ENCODE results near the gene PRDM16.

Gene PRDM16

DNA sequence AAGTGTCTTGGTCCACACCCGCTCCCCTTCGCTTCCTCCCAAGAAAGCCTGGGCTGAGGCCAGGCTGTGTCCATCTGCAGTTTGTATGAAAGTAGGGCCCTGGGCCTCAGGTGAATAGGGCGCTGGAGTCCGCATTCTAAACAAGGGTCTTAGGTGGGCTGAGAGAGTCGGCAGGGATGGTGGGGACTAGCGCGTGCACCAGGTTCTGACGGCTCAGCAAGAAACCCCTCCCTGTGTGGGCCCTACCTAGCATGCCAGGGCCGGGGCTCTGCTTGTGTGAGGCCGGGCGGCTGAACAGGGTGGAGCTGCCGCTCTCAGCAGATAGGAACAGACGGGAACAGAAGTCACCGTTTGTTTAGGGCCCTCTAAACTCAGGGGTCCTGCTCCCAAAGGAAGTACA, 46.0 kb upstream of the PRDM16 start:
- TF ChIP-seq, protein P1, sequence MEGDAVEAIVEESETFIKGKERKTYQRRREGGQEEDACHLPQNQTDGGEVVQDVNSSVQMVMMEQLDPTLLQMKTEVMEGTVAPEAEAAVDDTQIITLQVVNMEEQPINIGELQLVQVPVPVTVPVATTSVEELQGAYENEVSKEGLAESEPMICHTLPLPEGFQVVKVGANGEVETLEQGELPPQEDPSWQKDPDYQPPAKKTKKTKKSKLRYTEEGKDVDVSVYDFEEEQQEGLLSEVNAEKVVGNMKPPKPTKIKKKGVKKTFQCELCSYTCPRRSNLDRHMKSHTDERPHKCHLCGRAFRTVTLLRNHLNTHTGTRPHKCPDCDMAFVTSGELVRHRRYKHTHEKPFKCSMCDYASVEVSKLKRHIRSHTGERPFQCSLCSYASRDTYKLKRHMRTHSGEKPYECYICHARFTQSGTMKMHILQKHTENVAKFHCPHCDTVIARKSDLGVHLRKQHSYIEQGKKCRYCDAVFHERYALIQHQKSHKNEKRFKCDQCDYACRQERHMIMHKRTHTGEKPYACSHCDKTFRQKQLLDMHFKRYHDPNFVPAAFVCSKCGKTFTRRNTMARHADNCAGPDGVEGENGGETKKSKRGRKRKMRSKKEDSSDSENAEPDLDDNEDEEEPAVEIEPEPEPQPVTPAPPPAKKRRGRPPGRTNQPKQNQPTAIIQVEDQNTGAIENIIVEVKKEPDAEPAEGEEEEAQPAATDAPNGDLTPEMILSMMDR (conservative IDR thresholded peaks at IDR 0.05), result no peak
- TF ChIP-seq ZFX (IDR thresholded peaks at IDR 0.05), result no peak
- H3K27ac ChIP-seq, result no peak overlapping the region

DNA sequence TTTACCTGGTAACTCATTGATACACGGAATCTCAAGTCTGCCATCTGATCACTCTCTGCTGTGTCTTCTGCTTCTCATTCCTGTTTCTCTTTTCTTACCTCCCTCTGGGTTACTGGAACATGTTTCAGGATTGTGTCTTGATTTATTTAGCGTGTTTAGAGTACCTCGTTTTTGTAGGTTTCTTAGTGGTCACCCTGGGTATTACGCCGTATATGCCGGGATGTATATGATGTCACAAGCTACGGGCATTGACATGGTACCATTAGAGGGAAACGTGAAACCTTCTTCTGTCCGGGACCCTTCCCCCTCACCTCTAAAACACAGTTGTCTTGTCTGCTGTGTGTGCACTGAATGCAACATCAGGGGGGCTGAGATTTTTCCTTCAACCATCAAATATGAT, 45.0 kb upstream of the PRDM16 start:
- no peak overlapping the region for H3K27ac ChIP-seq
- TF ChIP-seq, protein P1 (conservative IDR thresholded peaks at IDR 0.05), result no peak
- no peak for TF ChIP-seq ZFX (IDR thresholded peaks at IDR 0.05)

DNA sequence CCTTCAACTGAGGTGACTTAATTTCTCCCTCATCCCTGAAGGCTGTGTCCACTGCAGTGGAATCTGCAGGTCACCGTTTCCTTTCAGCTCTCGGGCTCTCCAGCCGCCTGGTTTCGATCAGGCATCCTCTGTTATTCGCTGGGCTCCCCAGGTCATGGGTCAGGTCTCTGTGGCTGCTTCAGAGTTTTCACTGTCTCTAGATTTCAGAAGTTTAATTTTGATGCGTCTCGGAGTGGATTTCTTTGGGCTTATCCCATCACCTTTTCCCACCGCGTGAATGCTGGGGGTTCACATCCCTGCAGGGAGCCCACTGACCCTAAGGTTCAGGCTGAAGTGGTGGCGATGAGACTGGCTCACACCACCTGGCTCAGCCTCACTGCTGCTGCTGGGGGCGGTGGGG, 44.4 kb upstream of the PRDM16 start:
- H3K27ac ChIP-seq, result no peak overlapping the region
- TF ChIP-seq, protein P1 (conservative IDR thresholded peaks at IDR 0.05), result no peak
- no peak for TF ChIP-seq ZFX (IDR thresholded peaks at IDR 0.05)

DNA sequence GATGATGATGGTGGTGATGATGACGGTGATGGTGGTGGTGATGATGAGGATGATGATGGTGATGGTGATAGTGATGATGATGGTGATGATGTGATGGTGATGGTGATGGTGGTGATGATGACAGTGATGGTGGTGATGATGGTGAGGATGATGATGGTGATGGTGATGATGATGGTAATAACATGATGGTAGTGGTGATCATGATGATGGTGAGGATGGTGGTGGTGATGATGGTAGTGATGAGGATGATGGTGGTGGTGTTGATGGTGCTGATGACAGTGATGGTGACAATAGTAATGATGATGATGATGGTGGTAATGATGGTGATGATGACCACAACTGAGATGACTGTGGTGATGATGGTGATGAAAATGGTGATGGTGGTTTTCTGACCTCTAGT, 42.9 kb upstream of the PRDM16 start:
- TF ChIP-seq ZFX (IDR thresholded peaks at IDR 0.05), result no peak
- TF ChIP-seq, protein P1 (conservative IDR thresholded peaks at IDR 0.05), result no peak
- no peak overlapping the region for H3K27ac ChIP-seq

DNA sequence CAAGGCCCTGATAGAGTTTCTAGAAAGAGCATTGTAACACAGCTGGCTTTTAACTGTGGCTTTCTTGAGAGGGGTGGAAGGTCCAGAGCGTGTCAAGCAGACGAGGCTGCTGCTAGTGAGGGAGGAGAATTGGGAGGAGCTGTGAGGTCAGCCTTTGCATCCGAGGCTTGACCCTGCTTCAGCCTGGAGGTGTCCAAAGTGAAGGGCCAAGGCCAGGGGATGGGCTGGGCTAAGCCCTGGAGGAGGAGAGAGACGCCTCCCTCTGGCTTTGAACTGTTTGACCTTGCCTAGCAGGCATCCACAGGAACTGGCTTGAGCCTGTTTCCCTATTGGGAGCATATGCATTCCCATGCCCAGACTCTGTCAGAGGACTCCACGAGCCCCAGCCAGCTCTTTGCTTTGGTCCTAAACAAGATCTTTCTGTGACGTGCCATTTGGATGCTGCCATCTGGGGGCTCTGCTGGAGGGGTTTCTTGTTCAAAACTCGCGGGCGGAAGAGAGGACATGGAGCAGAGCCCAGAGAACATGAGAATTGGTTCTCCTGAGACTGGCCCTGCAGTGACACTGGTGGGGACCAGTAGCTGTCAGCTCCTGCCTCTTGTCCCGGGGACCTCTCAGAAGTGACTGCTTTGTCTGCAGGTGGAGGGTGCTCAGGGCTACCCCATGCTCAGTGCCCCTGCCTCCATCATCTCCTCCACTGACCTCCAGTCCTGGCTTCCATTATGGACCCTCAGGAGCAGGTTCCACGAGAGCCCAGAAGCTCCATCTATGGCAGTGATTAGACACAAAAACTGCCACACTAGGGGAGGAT, 42.2 kb upstream of the PRDM16 start:
- TF ChIP-seq, protein P1 (conservative IDR thresholded peaks at IDR 0.05), result no peak
- TF ChIP-seq ZFX (IDR thresholded peaks at IDR 0.05), result no peak
- H3K27ac ChIP-seq, result no peak overlapping the region

DNA sequence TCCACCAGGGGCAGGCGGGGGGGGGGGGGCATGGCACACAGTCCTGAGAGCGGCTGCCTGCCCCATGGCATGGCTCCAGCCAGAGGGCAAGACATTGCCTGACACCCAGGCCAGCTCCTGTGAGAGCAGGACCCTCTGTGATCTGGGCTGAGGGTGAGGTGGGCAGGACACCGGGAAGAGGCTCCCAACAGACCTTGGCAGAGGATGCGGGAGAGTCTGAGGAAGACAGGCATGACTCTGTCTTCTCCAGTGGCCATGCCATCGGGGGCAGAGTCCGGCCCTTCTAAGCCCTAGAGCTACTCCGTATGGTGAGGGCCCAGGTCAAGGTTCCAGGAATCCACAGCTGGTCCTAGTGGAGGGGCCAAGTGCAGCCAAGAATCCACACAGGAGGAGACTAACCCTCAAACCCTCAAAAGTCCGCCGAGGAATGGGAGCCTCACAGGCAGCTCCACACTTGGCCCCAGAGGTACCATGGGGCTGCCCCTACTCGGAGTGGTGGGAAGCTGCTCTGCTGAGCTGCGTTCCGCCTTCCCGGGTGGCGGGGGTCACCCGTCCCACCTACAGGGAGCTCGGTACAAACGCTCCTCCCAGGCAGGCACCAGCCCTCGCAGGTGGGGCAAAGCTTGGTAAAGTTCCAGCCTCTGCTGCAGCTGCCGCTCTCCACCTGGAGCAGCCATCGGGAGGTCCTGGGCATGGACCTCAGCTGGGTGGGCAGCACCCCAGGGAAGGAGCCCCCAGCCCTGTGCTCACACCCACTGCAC, 41.2 kb upstream of the PRDM16 start:
- no peak for TF ChIP-seq ZFX (IDR thresholded peaks at IDR 0.05)
- TF ChIP-seq, protein P1 (conservative IDR thresholded peaks at IDR 0.05), result no peak
- no peak overlapping the region for H3K27ac ChIP-seq

All from C4-2B (cell line).